HCT116 (cell line): Measurements from ENCODE around the gene SGCA. TPM values are rescaled to one million over a fixed set of nuclear protein-coding genes. Genes with fewer than 3 reads are reported as not detected.

Experiments
- ATAC-seq: fragments of 200-7000 bp; cut with Tn5 transposase; 2 replicates; pipeline ENCODE4 v1.9.1; 2020; ENCODE audit warnings: mild to moderate bottlenecking, moderate library complexity
- BruUV-seq: library from RNA; stranded (reverse); fragments of 400-500 nt; replicated peaks from 2 replicates; lab custom pipeline; 2021; lab: Mats Ljungman, UMichigan
- CTCF ChIA-PET: fragments of 300-600 bp; sonication (Branson Sonifier 250); formaldehyde crosslinking; loops from one replicate; lab custom pipeline; 2021; ENCODE audit warnings: antibody characterized with exemption; lab: Charles Lee
- POLR2A ChIA-PET: fragments of 300-600, 350-600 bp; sonication (Branson Sonifier 250); formaldehyde crosslinking; loops from one replicate; lab custom pipeline; 2021; ENCODE audit warnings: antibody characterized with exemption; lab: Charles Lee
- RAD21 ChIA-PET, 2 experiments: fragments of 300-600 bp; sonication (Branson Sonifier 250); formaldehyde crosslinking; loops; one replicate each; lab custom pipeline; 2023; ENCODE audit warnings: low total read pairs in 2 of 2; ENCODE audit not compliant: uncharacterized antibody in 2 of 2, unreplicated experiment in 2 of 2, low non-redundant PET in 1 of 2; lab: Charles Lee
- DNase-seq: peaks from one replicate; pipeline ENCODE4 v3.0.0-alpha.2; 2010; ENCODE audit warnings: low read depth, low spot score
- H2AFZ ChIP-seq: fragments of 200-600 bp; shearing (Covaris generic), sonication (generic); 2 replicates; pipeline ENCODE4 v1.6.1; 2017; ENCODE audit warnings: low read depth, mixed run types, mixed read lengths, antibody characterized with exemption, low read length; ENCODE audit not compliant: poor library complexity, severe bottlenecking
- H3K27ac ChIP-seq: 2 replicates; pipeline ENCODE4 v1.5.1; 2012; ENCODE audit warnings: low read depth, low read length
- H3K27me3 ChIP-seq: fragments of 200-600 bp; sonication (generic); 2 replicates; pipeline ENCODE4 v1.6.1; 2016; ENCODE audit warnings: mixed run types, low read length, mixed read lengths; ENCODE audit not compliant: insufficient read depth
- H3K36me3 ChIP-seq, 2 experiments: fragments of 200-500 bp in 1 of 2; fragments of 200-600 bp in 1 of 2; sonication (Bioruptor generic) in 1 of 2; sonication (generic) in 1 of 2; 2 replicates each; pipeline versions ENCODE4 v1.5.1 to v1.6.1; 2014 to 2016; ENCODE audit warnings: low read length in 2 of 2, inconsistent platforms in 1 of 2, mixed read lengths in 1 of 2, mixed run types in 1 of 2; ENCODE audit not compliant: insufficient read depth in 2 of 2, control insufficient read depth in 1 of 2
- H3K4me1 ChIP-seq, 2 experiments: fragments of 200-600 bp in 1 of 2; sonication (generic) in 1 of 2; 2 replicates each; pipeline versions ENCODE4 v1.5.1 to v1.6.1; 2012 to 2017; ENCODE audit warnings: low read length in 2 of 2, inconsistent platforms in 1 of 2, mild to moderate bottlenecking in 1 of 2, mixed read lengths in 1 of 2, mixed run types in 1 of 2, moderate library complexity in 1 of 2; ENCODE audit not compliant: insufficient read depth in 2 of 2, control insufficient read depth in 1 of 2
- H3K4me2 ChIP-seq: fragments of 200-600 bp; sonication (generic); 2 replicates; pipeline ENCODE4 v1.6.1; 2017; ENCODE audit warnings: mixed run types, low read length, mixed read lengths
- H3K4me3 ChIP-seq, 2 experiments: fragments of 200-600 bp in 1 of 2; sonication (generic) in 1 of 2; replicated peaks in 1 of 2; 2 replicates each; pipeline ENCODE4 v1.5.1; 2011 to 2016; ENCODE audit warnings: low read length in 2 of 2, control low read depth in 1 of 2, low read depth in 1 of 2, mild to moderate bottlenecking in 1 of 2, mixed read lengths in 1 of 2, mixed run types in 1 of 2
- H3K79me2 ChIP-seq: fragments of 200-600 bp; sonication (generic); 2 replicates; pipeline ENCODE4 v1.6.1; 2017; ENCODE audit warnings: mild to moderate bottlenecking, mixed run types, low read length, moderate library complexity, mixed read lengths; ENCODE audit not compliant: insufficient read depth
- H3K9ac ChIP-seq: fragments of 200-600 bp; sonication (generic); 2 replicates; pipeline ENCODE4 v1.6.1; 2016; ENCODE audit warnings: low read length, mixed read lengths
- H3K9me2 ChIP-seq: fragments of 200-600 bp; sonication (generic), shearing (Covaris generic); 2 replicates; pipeline ENCODE4 v1.6.1; 2017; ENCODE audit warnings: mixed run types, mild to moderate bottlenecking, moderate library complexity; ENCODE audit not compliant: insufficient read depth
- H3K9me3 ChIP-seq, 2 experiments: fragments of 200-500 bp in 1 of 2; fragments of 200-600 bp in 1 of 2; sonication (Bioruptor generic) in 1 of 2; sonication (generic) in 1 of 2; 2 replicates each; pipeline ENCODE4 v1.6.1; 2014 to 2017; ENCODE audit warnings: low read length in 2 of 2, mixed read lengths in 2 of 2, inconsistent platforms in 1 of 2, low read depth in 1 of 2, mild to moderate bottlenecking in 1 of 2, mixed run types in 1 of 2, moderate library complexity in 1 of 2; ENCODE audit not compliant: control insufficient read depth in 1 of 2, insufficient read depth in 1 of 2
- H4K20me1 ChIP-seq: fragments of 200-600 bp; sonication (generic), shearing (Covaris generic); 2 replicates; pipeline ENCODE4 v1.6.1; 2017; ENCODE audit warnings: mixed run types, mild to moderate bottlenecking, moderate library complexity; ENCODE audit not compliant: insufficient read depth
- CBX3 ChIP-seq: IDR thresholded peaks from 2 replicates; pipeline ENCODE4 v1.6.1; 2012; ENCODE audit warnings: low read depth
- CEBPB ChIP-seq: IDR thresholded peaks from 2 replicates; pipeline ENCODE4 v1.6.1; 2012; ENCODE audit warnings: low read depth
- CTCF ChIP-seq, 3 experiments: fragments of 200-600 bp in 1 of 3; sonication (generic) in 1 of 3; IDR thresholded peaks in 2 of 3; conservative IDR thresholded peaks in 1 of 3; 2 replicates each; pipeline ENCODE4 v1.5.1; 2012 to 2017; ENCODE audit warnings: low read depth in 2 of 3, low read length in 2 of 3, antibody characterized with exemption in 1 of 3, borderline replicate concordance in 1 of 3, control low read depth in 1 of 3, mild to moderate bottlenecking in 1 of 3, mixed read lengths in 1 of 3, mixed run types in 1 of 3, moderate library complexity in 1 of 3; ENCODE audit not compliant: insufficient read depth in 1 of 3
- EGR1 ChIP-seq: IDR thresholded peaks from 2 replicates; pipeline ENCODE4 v1.6.1; 2012; ENCODE audit warnings: low read depth
- ELF1 ChIP-seq: IDR thresholded peaks from 2 replicates; pipeline ENCODE4 v1.6.1; 2012; ENCODE audit warnings: low read depth, borderline replicate concordance
- EZH2 ChIP-seq: fragments of 200-600 bp; sonication (generic); IDR thresholded peaks from 2 replicates; pipeline ENCODE4 v1.6.1; 2017; ENCODE audit warnings: antibody characterized with exemption, mixed run types
- JUND ChIP-seq: IDR thresholded peaks from 2 replicates; pipeline ENCODE4 v1.6.1; 2012
- POLR2A ChIP-seq: IDR thresholded peaks from 2 replicates; pipeline ENCODE4 v1.7.0; 2011; ENCODE audit warnings: borderline replicate concordance; ENCODE audit not compliant: insufficient read depth, insufficient read length; ENCODE audit errors: extremely low read depth
- POLR2AphosphoS5 ChIP-seq: IDR thresholded peaks from 2 replicates; pipeline ENCODE4 v1.6.1; 2011; ENCODE audit warnings: mild to moderate bottlenecking, low read depth, low read length, moderate library complexity
- RAD21 ChIP-seq: IDR thresholded peaks from 2 replicates; pipeline ENCODE4 v1.6.1; 2012; ENCODE audit warnings: low read depth, mild to moderate bottlenecking
- SIN3A ChIP-seq: IDR thresholded peaks from 2 replicates; pipeline ENCODE4 v1.6.1; 2012; ENCODE audit warnings: low read depth
- SP1 ChIP-seq: IDR thresholded peaks from 2 replicates; pipeline ENCODE4 v1.6.1; 2012; ENCODE audit warnings: low read depth
- SRF ChIP-seq: IDR thresholded peaks from 2 replicates; pipeline ENCODE4 v1.6.1; 2012; ENCODE audit warnings: low read depth
- TCF7L2 ChIP-seq: IDR thresholded peaks from 2 replicates; pipeline ENCODE4 v1.7.0; 2011; ENCODE audit warnings: borderline replicate concordance, inconsistent platforms; ENCODE audit not compliant: insufficient read depth, insufficient read length; ENCODE audit errors: extremely low read depth
- YY1 ChIP-seq: IDR thresholded peaks from 2 replicates; pipeline ENCODE4 v1.6.1; 2011; ENCODE audit warnings: low read length, low read depth, moderate library complexity, mild to moderate bottlenecking; ENCODE audit not compliant: insufficient replicate concordance; ENCODE audit errors: extremely low read depth
- ZFX ChIP-seq: fragments of 450-650 bp; IDR thresholded peaks from 2 replicates; pipeline ENCODE4 v1.6.1; 2017
- ZNF274 ChIP-seq: fragments of 200-500 bp; sonication (Bioruptor generic); IDR thresholded peaks from 2 replicates; pipeline ENCODE4 v1.6.1; 2014; ENCODE audit warnings: mild to moderate bottlenecking, low read depth, low read length, inconsistent platforms
- intact Hi-C: fragments of 100-400 bp; cut with micrococcal nuclease; formaldehyde crosslinking; loops from 2 replicates; pipeline ENCODE4 v1.10.0; 2022
- total RNA-seq: library from RNA; stranded (reverse); gene quantifications from one replicate; pipeline ENCODE4 v1.2.1, GENCODE V29; 2021; ENCODE audit not compliant: unreplicated experiment
- TF ChIP-seq, protein P1 (sequence below): IDR thresholded peaks from 2 replicates; pipeline ENCODE4 v1.6.1; 2012

The SGCA gene
- total RNA-seq, 1 experiment from 2014 or later = 0.37 TPM

GRCh38 chr17:50157891-50158290, 7.9 kb upstream of the SGCA start (continued):
- TF ChIP-seq CTCF (IDR thresholded peaks at IDR 0.05 in 2 of 3, conservative IDR thresholded peaks at IDR 0.05 in 1 of 3; ENCODE audit: borderline replicate concordance in 1 of 3, insufficient read depth in 1 of 3, low read depth in 2 of 3, low read length in 2 of 3) = no peak

DNA sequence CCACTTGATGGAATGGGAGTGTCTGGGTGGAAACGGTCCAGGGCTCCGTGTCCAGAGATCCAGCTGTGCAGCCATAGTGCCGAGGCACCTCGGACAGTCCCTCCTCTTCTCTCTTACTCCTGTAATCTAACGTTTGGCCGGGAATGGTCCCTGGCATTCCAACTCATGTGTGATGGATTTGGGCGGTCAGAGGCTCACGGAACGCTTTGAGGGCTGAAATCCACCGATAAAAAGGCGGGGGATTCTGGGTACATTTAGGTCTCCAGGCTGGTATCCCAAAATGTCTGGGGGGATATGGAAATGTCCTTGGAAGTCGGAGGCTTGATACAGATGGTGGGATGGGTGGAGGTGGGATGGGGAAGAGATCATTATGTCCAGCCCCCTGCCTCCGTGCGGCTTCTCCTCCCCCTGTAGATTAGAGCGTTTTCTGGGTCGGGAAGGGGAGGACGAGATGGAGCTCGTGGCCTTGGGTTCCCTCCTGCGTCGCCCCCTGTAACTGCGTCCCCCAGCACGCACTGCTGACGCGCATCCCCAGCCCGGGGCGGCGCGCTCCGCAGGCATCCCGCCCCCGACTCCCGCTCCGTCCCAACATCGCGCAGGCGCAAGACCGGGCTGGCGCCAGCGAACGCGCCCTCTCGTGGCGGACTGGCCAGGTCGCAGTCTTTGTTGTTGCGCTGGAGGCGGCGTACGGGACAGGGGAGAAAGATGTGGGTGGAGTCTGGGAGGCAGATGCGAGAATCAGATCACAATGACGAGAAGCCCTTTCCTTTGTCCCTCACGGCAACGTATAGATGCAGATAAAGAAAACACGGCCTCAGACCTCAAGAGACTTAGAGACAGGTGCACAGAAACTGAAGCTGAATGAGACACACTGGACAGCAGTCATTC, 4.5 kb upstream of the SGCA start:
- H3K27ac ChIP-seq = no peak overlapping the region; the same call in 1 of the 2 replicates
- H3K79me2 ChIP-seq = no peaks in the 10 kb centered on the region
- H4K20me1 ChIP-seq = no peaks in the 10 kb centered on the region
- POLR2A ChIA-PET = interaction anchor here (2.8 kb wide), 1 partner anchor 9 kb away, joined by 22 read pairs; no protein-coding TSS in a partner anchor
- H3K4me1 ChIP-seq = peaks cover 20 to 34% of the 10 kb centered on the region in 2 experiments
- ATAC-seq (peak; percentile 95), DNase-seq (peak; percentile 86)
- CTCF ChIA-PET = interaction anchor here (0.8 to 2.8 kb wide), 13 partner anchors 9 to 174 kb away, joined by 3 to 31 read pairs (median 4); partner anchors contain the start of gene PPP1R9B
- no peaks in the 10 kb centered on the region for H3K27me3 ChIP-seq
- peak overlapping the region; percentile 45 for H3K9ac ChIP-seq
- RAD21 ChIA-PET = interaction anchor here (0.6 to 0.8 kb wide), 2 partner anchors 10 kb away, joined by 4 to 6 read pairs; no protein-coding TSS in a partner anchor
- BruUV-seq = TSS peak; percentile 64
- no peaks in the 10 kb centered on the region for H3K9me2 ChIP-seq
- H3K36me3 ChIP-seq = no peaks in the 10 kb centered on the region
- intact Hi-C loops = loop anchor here (2.0 kb wide), 1 partner anchor 46 kb away; no protein-coding TSS in a partner anchor
- H3K4me3 ChIP-seq = peak overlapping the region; percentile 46 to 59
- H2AFZ ChIP-seq = peak overlapping the region; percentile 76
- no peak for TF ChIP-seq EZH2
- TF ChIP-seq ZFX = no peak
- peak; percentile 74 for TF ChIP-seq YY1
- no peak for TF ChIP-seq SIN3A
- peak; percentile 97 to 98 (median 97) for TF ChIP-seq CTCF (IDR thresholded peaks at IDR 0.05 in 2 of 3, conservative IDR thresholded peaks at IDR 0.05 in 1 of 3; ENCODE audit: borderline replicate concordance in 1 of 3, insufficient read depth in 1 of 3, low read depth in 2 of 3, low read length in 2 of 3)
- TF ChIP-seq RAD21 = peak; percentile 90
- no peak for TF ChIP-seq SRF
- no peak for TF ChIP-seq CBX3
- TF ChIP-seq POLR2A = peak; percentile 81
- peak; percentile 86 for TF ChIP-seq POLR2AphosphoS5
- peak; percentile 90 for TF ChIP-seq TCF7L2
- no peak for TF ChIP-seq CEBPB
- TF ChIP-seq JUND = no peak
- TF ChIP-seq ZNF274 = no peak
- no peak for TF ChIP-seq SP1
- TF ChIP-seq, protein P1, sequence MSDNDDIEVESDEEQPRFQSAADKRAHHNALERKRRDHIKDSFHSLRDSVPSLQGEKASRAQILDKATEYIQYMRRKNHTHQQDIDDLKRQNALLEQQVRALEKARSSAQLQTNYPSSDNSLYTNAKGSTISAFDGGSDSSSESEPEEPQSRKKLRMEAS = peak; percentile 68; the same call in 1 of the 2 replicates
- TF ChIP-seq EGR1 = peak; percentile 96
- no peak for TF ChIP-seq ELF1
- peak overlapping the region; percentile 88 for H3K4me2 ChIP-seq
- no peaks in the 10 kb centered on the region for H3K9me3 ChIP-seq
